Astrocyte (in vitro differentiated cells and primary cell): ENCODE data around the gene MYO16.

Experiments used
- CTCF ChIP-seq: IDR thresholded peaks from 2 replicates; pipeline ENCODE4 v1.5.1; 2011; ENCODE audit warnings: low read depth, mild to moderate bottlenecking, inconsistent platforms, low read length, moderate library complexity; ENCODE audit not compliant: insufficient read depth
- EZH2 ChIP-seq: IDR thresholded peaks from 2 replicates; pipeline ENCODE4 v1.6.1; 2012; ENCODE audit warnings: mild to moderate bottlenecking, low read length, inconsistent platforms; ENCODE audit not compliant: insufficient read depth

GRCh38 chr13:108983273-108983672 lies 353.9 kb downstream of the MYO16 start:
- no peak for TF ChIP-seq EZH2
- no peak for TF ChIP-seq CTCF
